Muscle of back (tissue), 11 donors: ENCODE results near the gene BTBD17. TPM values are rescaled to one million over a fixed set of nuclear protein-coding genes. Genes with fewer than 3 reads are reported as not detected.

Experiments
- DNase-seq, 3 donors: peaks; one replicate each; pipeline versions ENCODE4 v3.0.0 to v3.0.0-alpha.2; 2013
- polyA plus RNA-seq, 10 donors: library from polyadenylated mRNA; unstranded; fragments of 120-200 nt; gene quantifications; one replicate each; pipeline ENCODE4 v1.2.1, GENCODE V29; 2013; ENCODE audit not compliant: insufficient read length in 10 of 10

BTBD17 gene
- polyA plus RNA-seq, 10 donors: 0.09 to 0.24 (median 0.15) TPM; not detected in 2

DNA sequence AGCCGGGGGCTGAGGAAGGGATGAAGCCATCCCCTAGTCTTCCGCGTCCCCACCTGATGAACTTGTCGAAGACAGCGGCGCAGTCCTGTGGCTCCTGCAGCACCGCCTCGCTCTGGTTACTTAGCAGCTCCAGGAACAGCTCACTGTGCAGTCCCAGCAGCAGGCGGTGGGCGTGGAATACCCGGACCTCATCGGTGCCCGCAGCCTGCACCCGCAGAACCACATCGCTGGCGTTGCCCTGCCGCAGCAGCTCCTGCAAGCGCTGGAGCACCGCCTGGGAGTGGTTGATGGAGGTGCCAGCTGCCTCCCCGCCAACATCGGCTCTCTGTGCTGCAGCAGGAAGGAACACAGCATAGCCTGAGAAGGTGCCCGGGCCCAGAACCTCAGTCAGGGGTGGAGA is 1.8 kb downstream of the BTBD17 start:
- DNase-seq: no peak

DNA sequence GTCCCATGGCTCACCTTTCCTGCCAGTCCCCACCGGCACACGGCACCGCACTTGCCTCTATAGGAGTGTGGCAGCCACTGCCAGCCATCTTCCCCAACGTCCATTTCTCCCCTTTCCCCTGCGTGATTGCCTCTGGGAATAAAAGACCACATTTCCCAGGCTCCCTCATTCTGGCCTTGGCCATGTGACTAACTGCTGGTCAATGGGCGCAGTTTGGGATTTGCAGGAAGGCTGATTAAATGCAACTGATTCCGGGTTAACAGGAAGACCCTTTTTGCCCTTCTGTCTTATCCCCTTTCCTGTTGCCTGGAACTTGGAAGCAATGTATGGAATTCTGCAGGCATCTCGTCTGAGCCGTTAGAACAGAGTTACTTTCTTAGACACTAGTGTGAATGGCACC is 3.0 kb downstream of the BTBD17 start:
- DNase-seq: no peak

DNA sequence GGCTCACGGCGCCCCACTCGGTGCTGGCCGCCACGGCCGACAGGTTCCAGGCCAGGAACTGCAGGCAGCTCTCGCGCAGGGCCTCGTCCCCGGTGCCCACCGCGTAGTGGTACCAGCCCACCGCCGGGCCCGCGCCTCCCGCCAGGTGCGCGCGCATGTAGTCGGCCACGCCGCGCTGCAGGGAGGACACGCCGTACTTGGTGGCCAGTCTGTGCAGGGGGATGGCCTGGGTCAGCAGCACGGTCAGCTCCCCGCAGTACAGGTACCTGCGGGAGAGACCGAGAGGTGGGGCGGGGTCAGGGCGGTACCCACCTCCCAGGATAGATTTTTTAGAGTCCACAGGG is 4.2 kb downstream of the BTBD17 start:
- DNase-seq: no peak

DNA sequence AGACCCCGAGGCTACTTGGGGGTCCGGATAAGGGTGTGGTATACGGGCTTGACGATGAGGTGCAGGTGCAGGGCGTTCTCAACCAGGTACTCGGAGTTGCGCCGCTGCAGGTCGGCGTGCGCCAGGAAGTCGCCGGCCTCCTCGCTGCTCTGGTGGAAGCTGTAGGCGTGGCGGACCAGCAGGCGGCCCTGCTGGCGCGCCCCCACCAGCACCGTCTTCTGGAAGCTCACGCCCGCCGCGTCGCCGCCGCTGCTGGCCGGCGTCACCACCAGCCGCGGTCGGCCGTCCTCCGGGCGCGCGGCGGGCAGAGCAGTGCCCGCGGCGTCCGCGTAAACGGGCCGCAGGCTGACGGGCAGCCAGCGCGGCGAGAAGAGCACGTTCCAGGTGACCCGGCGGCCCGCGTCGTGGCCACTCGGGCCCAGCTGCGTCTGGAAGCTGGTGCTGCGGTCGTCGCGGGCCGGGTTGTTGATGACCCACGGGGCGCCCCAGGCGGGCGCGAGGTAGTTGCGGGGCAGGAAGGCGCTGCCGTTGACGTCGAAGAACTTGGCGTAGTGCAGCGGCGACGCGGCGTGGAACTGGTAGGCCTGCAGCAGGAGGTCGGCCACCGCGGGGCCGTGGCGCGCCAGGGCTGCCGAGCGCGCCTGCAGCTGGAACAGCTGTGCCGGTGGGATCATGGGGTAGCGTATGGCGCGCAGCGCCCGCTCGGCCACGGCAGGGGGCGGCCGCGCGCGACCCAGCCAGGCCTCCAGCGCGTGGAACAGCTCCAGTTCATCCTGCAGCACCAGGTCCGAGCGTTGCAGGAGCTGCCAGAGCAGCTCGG is 4.8 kb downstream of the BTBD17 start:
- DNase-seq: peak in 1 of 3 donors; percentile 70

DNA sequence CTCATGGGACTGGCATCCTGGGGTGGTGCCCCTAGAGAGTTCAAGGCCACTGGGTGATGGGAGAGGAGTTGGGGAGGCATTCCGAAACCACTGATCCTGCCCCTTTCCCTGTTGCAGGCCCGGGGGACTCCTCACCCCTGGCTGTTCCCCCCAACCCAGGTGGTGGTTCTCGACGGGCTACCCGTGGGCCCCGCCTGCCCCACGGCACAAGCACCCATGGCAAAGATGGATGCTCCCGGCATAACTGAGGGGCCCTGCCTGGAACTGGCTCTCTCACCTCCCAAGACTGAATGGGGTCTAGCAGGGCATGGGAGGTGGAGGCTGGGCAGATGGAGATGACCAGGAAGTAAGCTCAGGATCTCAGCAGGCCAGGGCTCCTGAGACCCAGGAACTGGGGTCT is 6.6 kb downstream of the BTBD17 start:
- no peak for DNase-seq

DNA sequence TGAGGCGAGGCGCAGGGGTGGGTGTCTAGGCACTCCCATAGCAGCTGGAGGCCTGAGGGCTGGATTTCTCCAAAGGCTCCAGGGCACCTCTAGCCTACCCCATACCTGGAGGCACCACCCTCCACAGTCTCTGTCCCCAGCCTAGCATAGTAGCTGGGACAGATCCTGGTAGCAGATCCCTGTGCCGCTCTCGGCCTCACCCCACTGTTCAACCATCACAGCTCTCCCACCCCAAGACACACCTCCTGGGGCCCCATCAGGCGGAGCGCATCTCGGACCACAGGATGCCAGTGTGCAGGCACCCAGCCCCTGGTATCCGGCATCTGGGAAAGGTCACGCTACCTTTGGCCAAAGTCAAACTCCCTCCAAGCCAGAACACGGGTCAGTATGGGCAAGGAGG is 7.1 kb downstream of the BTBD17 start:
- DNase-seq: no peak

DNA sequence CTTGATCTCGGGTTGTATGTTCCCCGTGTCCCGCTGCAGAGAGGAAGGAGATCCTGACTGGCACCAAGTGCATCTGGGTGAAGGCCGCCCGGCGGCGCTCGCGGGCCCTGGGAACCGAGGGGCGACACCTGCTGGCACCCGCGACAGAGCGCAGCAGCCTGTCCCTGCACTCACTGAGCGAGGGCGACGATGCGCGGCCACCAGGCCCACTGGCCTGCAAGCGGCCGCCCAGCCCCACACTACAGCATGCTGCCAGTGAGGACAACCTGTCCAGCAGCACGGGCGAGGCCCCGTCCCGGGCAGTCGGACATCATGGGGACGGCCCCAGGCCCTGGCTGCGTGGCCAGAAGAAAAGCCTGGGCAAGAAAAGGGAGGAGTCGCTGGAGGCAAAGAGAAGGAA is 7.5 kb downstream of the BTBD17 start:
- no peak for DNase-seq

DNA sequence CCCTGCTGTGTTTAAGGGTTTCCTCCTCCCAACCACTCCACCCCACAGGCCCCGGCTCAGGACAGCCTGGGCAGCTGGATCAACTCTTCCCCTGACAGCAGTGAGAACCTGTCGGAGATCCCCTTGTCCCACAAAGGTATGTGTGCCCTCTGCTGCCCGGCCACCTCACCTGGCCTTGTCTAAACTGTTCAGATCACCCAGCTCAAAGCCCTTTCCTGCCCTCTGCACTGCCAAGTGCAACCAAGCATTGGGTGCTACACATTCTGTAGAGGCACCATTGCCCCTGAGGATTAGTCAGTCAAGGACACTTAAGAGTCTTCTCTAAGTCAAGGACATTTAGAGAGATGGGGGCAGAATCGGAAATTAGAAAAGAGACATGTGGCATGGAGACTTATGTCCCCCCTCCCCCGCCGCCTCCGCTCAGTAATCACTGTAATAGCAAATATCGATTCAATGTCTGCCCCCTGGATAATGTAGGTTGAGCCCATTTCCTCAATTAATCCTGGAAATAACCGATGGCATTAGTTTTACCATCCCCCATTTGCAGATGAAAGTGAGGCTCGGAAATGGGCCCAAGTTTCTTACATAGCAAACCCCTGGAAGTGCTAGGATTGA is 8.1 kb downstream of the BTBD17 start:
- DNase-seq: no peak

DNA sequence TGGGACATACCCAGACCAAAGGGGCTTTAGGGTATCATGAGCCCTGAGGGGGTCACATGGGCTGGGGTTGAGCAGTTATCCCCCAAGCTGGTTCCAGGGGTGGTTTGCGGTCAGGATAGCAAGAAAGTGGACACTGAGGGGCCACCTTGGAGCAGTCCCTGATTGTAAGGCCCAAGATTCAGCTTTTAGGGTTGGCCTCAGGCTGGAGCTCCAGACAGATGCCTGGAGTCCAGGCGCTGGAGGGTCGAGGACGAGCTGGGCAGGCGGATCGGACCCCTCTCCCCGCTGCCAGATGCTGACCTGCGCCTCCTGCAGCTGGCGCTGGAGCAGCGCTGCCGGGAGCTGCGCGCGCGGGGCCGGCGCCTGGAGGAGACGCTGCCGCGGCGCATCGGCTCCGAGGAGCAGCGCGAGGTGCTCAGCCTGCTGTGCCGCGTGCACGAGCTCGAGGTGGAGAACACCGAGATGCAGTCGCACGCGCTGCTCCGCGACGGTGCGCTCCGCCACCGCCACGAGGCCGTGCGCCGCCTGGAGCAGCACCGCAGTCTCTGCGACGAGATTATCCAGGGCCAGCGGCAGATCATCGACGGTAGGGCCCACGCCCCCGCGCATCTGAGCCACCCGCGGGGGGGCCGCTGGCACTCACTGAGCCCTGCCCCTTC is 10.0 kb downstream of the BTBD17 start:
- DNase-seq: no peak

DNA sequence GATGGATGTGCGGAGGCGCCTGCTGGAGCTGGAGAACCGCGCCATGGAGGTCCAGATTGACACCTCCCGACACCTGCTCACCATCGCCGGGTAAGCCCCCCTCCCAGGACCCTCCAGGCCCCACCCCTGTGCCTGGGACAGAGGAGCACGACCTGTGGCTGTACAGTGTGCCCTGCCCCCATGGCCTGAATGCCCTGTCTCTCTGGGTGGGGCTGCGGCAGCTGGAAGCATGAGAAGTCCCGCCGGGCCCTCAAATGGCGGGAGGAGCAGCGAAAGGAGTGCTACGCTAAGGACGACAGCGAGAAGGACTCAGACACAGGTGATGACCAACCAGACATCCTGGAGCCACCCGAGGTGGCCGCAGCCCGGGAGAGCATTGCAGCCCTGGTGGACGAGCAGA is 11.2 kb downstream of the BTBD17 start:
- no peak for DNase-seq

DNA sequence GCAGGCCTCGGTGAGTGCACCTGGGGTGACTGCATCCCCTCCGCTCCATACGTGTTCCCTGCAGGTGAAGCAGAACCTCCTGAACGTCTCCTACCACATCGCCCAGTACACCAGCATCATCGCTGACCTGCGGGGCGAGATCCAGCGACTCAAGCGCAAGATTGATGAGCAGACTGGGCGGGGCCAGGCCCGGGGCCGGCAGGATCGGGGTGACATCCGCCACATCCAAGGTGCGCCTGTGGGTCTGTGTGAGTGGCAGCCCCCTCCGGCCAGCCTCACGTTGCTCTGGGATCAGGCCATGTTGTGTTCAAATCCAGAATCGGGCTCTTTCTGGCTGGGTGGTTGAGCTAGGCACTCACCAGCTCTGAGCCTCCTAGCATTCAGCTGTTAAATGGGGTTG is 12.5 kb downstream of the BTBD17 start:
- DNase-seq: no peak

DNA sequence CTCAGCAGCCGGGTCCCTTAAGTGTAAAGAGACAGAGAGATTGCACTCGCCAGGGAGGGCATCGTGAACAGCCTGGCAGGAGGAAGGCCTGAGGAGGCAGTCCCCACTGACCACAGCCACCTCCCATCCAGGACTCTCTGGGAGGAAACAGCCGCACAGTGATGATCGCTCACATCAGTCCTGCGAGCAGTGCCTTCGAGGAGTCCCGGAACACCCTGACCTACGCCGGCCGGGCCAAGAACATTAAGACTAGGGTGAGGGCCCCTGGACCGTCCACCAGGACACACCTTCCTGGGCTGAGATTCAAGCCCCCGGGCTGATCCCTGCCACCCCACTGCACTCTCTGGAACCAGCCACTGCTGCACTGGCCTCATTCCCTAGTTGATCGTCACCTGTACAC is 14.0 kb downstream of the BTBD17 start:
- no peak for DNase-seq

DNA sequence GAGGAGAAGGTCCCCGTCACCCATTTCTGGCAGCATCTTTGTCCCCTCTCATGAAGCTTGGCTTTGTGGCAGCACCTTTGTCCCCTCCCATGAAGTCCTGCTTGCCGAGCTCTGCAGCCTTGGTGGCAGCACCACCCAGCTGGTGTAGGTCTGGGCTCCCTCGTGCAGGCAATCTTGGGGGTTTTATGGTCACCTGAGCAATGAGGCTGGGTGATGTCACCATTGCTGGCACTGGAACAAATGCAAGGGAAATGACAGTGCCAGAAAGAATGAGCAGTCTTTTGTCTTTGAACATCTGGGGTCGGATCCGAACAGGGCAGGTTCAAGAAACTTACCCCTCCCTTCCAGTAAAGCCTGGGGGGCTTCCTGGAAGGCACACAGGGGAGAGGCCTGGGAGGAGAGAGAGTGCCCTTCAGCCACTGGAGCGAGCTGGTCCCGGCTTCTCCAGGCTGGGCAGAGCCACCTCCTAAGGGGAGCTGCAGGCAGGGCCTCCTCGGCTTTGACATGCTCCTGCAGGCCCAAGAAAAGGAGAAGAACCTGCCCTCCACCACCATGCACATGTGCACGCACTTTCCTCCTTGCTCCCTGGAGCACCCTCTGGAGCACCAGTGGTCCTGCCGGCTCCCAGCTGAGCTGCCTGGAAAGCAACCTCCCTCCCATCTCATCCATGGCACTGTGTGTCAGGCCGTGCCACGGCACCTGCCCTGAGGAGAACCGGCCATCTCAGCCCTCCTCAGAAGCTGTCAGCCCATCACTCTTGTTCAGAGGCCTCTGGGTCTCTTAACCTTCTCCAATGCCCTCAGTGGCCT is 16.0 kb downstream of the BTBD17 start:
- no peak for DNase-seq

DNA sequence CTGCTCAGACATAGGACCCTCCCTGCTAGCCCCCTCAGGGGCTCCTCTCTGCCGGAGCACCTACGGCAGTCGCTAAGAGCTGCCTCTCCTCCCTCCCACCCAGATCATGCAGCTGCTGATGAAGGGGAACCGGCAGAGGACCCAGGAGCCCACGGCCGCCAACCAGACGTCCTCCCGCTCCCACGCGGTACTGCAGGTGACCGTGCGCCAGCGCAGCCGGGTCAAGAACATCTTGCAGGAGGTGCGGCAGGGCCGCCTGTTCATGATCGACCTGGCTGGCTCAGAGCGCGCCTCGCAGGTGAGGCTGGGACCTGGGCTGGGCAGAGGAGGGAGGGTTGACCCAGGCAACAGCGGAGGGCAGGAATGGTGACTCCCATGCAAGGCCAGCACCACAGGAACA is 17.0 kb downstream of the BTBD17 start:
- no peak for DNase-seq

DNA sequence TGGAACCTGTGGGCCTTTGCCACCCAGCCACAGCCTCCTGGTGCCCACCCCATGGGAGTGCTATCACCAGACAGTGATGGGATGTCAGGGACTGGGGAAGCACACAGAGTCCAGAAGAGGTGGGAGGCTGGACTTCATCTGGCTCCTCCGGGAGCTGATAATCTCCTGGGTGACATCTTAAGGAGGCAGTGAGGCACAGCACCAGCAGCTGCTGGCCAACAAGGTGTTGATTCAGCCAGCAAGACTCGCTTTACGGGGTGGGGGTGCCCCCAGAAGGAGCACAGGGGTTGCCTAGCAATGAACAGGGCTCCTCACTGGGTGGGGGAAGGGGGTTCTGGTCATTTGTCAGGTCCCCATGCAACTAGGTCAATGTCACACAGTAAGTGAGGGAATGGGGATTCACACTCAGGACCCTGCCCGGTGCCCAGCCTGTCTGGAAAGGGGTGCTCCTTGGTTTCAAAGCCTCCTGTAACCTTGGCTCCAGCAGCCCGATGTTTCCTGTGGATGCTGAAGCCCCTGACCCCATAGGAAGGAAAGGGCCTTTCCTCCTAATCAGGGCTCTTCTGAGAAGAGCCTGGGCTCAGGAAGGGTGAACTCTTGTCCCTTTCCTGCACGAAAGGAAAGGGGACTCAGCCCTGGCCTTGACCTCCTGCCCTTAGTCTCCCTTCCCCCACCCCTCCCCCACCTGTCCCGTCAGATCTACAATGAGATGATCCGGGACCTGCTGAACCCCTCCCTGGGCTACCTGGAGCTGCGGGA is 18.0 kb downstream of the BTBD17 start:
- DNase-seq: no peak

DNA sequence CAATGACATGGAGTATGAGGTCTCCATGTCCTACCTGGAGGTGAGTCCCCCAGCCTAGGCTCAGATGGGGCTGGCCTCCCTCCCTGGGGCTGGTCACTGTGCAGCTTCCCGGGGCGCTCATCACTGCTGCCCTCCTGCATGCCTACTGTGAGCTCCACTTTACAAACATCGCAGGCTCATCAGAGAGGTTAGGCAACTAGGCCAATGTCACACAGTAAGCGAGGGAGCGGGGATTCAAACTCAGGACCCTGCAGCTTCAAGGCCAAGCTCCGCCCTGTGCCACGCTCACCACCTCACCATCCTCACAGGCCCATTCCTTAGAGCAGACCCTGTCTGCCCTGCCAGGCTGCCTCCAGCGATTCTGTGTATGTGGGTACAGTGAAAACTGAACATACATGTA is 18.5 kb downstream of the BTBD17 start:
- DNase-seq: no peak

DNA sequence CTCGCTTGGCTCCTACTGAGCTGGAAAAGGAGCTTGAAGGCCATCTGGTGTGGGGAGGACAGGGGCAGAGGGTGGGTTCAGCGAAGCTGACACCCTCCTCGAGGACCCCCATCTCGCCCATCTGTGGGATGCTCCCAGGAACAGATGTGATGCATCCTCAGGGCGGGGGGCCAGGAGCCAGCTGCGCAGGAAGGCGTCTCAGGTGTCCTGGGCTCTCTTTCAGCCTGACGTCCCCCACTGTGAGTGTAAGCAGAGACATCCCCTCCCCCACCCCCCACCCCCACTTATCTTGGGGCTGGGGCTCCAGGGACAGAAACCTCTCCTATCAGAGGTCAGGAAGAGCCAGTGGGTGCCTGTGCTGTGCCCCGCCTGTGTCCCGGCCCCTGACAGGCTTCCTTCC is 19.4 kb downstream of the BTBD17 start:
- no peak for DNase-seq

DNA sequence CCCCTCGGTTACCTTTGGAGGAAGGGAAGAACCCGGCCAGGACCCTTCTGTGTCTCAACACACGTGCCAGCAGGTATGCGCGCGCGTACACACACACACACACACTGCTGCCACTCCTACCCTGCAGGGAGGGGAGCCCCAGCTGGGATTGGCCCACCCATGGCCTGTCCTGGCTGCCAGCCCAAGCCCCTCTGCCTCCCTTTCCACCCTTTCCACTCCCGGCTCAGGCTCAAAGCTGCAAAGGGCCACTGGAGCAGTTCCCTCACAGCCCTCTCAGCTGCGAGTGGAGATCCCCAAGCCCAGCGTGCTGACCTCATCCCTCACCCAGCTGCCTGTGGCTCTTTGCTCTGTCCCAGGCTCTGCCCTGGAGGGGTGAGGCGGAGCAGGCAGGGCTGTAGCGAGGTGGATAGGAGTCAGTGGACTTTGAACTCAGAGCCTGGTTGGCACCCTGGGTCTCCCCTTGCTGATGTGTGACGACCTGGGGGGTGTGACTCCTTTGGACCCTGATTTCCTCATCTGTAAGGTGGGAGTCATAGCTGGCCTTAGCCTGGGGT is 21.1 kb downstream of the BTBD17 start:
- DNase-seq: no peak

DNA sequence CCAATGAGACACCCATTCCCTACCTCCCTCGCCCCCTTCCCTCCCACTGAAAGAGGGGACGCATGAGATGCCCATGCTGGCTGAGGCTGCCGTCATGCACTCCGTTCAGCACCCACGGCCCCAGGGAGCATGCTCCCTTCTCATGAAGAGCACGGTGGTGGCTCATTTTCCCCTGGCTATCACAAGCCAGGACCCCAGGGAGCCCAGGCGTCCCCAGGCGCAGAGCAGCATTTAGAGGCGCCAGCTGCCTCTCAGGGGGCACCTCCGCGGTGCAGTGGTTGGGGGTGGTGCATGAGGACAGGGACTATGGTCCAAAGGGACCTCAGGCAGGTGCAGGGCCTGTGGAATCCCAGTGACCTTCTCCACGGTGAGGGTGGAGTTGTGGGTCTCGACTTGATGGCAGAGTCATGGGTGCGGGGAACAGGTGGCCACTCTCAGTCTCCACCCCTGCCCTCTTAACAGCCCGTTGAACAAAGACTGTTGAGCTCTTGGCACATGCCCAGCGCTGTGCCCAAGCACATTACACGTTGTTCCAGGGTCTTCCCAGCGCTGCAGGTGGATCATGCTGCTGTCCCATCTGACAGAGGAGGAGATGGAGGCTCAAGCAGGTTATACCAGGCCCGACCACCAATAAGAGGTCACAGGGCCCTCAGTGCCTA is 22.0 kb downstream of the BTBD17 start:
- DNase-seq: no peak

DNA sequence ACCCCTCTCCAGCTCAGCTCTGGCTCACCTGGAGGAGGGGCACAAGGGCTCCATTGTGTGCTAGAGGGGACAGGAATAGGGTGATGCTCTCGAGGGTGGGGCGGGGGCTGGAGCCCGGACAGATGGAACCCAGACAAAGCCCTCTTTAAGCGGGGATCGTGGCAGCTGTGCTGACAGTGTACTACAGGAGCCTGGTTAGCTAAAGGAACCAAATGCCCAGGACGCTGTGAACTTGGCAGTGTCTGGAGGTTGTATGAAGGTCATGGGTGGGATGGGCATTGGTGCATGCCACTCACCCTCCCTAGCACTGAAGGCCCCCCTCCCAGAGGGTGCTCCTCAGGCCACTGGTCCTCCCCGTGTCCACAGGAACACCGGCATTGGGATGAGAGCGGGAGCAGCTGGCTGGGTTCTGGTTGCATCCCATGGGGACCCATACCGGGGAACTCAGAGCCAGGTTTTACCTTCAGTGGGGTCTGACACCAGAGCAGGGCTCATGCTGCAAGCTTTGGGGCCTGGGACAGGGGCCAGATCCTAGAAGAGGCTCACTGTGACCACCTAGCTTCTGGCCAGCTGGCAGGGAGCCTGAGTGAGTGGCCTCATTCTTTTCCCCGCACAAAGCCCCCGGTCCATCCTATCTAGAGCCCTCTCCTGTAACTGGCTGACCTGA is 23.7 kb downstream of the BTBD17 start:
- DNase-seq: no peak
